ENCODE results near the gene PIGZ. TPM values are rescaled to one million over a fixed set of nuclear protein-coding genes. Genes with fewer than 3 reads are reported as not detected.
A peak's percentile ranks its signal among the peaks of the same experiment; 100 is the strongest.

Gene PIGZ
- total RNA-seq (100 to 1,000 TPM in 1 of 5 donors, 10 to 100 TPM in 1, 1 to 10 TPM in 3; 1.2 to 125 (median 9.2) TPM), polyA plus RNA-seq (1 to 10 TPM; 3.0 to 5.6 (median 4.1) TPM)
- long read RNA-seq, donor 1, result 0 reads
- long read RNA-seq, donor 2, partial matches to known transcripts, result 0 of 2 reads
- long read RNA-seq, donor 2, other reads (novel, unspliced or antisense), result 0 of 2 reads
- long read RNA-seq, donor 3, partial matches to known transcripts, result 0 of 3 reads
- long read RNA-seq, donor 3, other reads (novel, unspliced or antisense), result 0 of 3 reads
- long read RNA-seq, donor 4, result 0 reads
- long read RNA-seq, donor 5, transcript PIGZ-201 (2 exons, 868 nt), result major isoform, 5 of 6 reads
- long read RNA-seq, donor 5, partial matches to known transcripts, result 0 of 6 reads
- long read RNA-seq, donor 5, other reads (novel, unspliced or antisense), result 0 of 6 reads
- long read RNA-seq, donor 6, result 0 reads
- long read RNA-seq, donor 7, partial matches to known transcripts, result 0 of 5 reads
- long read RNA-seq, donor 7, other reads (novel, unspliced or antisense), result 0 of 5 reads
- long read RNA-seq, donor 8, transcript PIGZ-201 (2 exons, 868 nt), result major isoform, 8 of 8 reads
- long read RNA-seq, donor 8, partial matches to known transcripts, result 0 of 8 reads
- long read RNA-seq, donor 8, other reads (novel, unspliced or antisense), result 0 of 8 reads
- long read RNA-seq, donor 9, transcript PIGZ-201 (2 exons, 868 nt), result major isoform, 5 of 7 reads
- long read RNA-seq, donor 9, partial matches to known transcripts, result 0 of 7 reads
- long read RNA-seq, donor 9, other reads (novel, unspliced or antisense), result 0 of 7 reads
- long read RNA-seq, donor 10, partial matches to known transcripts, result 0 of 2 reads
- long read RNA-seq, donor 10, other reads (novel, unspliced or antisense), result 0 of 2 reads

DNA sequence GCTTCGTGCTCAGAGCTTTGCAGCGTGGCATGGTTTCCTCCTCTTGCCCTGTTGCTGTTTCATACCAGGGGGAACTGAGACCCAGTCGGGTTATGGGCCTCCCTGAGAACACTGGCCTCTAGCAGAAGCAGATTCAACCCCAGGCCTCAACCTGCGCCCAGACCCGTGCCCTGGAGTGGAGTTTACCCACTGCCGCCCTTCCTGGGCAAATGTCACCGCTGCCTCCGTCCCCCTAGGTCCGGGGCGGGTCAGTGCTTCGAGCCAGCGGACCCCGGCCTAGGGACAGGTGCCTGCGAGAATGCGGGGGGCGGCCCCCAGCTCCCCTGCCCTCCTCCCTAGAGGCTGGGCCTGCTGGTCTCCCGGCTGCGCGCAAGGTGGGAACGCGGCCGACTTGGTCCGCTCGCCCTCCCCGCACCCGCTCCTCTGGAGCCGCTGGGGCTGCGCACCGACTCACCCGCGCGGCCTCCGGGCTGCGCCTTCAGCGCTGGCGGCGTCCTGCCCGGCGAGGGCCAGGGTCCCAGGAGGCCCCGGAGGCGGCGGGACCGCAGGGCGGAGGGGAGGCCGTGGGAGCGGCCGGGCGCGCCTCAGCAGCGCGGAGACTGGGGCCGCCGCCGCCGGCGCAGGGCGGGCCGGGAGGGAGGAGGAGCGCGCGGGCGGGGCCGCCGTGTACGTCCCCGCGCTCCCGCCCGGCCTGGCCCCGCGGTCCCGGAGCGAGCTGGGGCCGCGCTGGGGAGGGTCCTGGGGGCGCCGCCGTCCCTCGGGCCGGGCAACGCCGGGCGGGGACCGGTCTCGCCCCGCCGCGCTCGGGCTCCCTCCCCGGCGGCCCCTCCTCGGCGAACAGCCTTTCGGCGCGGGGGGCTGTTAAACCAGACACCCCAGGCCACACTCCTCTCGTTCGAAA lies at the start of gene PIGZ:
Gene PIGZ, minus strand, starts transcription at position 601 of the 901 bp plus-strand sequence. CDS start 16,802 bp downstream, outside the sequence.
- Histone ChIP-seq H3K4me3 (peak within 1 kb of the TSS; percentile 78 to 97 (median 86)), H3K27ac (peak within 1 kb of the TSS; percentile 76 to 87 (median 82)), H3K4me1 (peaks cover 7 to 42% (median 25%) of the 10 kb centered on the region in 4 donors), H3K27me3 (no peaks in the 10 kb centered on the region), H3K36me3 (peaks cover 0 to 10% (median 5%) of the 10 kb centered on the region in 4 donors), H3K9me3 (no peaks in the 10 kb centered on the region)
- DNase-seq, result peak; percentile 54 to 82
- intact Hi-C loops (cut with DNase I; ENCODE audit: low total_unique reads), result loop anchor here (10.0 kb wide), 1 partner anchor 134 kb away; no protein-coding TSS in a partner anchor
- WGBS, 5 donors, result 2 to 5% (median 2%) methylated on average over 35 to 95 of the region's 98 CpGs
- no peak for TF ChIP-seq EP300 (IDR thresholded peaks at IDR 0.05)
- TF ChIP-seq POLR2A (IDR thresholded peaks at IDR 0.05), result no peak
- TF ChIP-seq, protein P1, sequence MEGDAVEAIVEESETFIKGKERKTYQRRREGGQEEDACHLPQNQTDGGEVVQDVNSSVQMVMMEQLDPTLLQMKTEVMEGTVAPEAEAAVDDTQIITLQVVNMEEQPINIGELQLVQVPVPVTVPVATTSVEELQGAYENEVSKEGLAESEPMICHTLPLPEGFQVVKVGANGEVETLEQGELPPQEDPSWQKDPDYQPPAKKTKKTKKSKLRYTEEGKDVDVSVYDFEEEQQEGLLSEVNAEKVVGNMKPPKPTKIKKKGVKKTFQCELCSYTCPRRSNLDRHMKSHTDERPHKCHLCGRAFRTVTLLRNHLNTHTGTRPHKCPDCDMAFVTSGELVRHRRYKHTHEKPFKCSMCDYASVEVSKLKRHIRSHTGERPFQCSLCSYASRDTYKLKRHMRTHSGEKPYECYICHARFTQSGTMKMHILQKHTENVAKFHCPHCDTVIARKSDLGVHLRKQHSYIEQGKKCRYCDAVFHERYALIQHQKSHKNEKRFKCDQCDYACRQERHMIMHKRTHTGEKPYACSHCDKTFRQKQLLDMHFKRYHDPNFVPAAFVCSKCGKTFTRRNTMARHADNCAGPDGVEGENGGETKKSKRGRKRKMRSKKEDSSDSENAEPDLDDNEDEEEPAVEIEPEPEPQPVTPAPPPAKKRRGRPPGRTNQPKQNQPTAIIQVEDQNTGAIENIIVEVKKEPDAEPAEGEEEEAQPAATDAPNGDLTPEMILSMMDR (IDR thresholded peaks at IDR 0.05), result no peak
- TF ChIP-seq POLR2AphosphoS5 (IDR thresholded peaks at IDR 0.05), result peak in 1 of 3 donors; percentile 27

DNA sequence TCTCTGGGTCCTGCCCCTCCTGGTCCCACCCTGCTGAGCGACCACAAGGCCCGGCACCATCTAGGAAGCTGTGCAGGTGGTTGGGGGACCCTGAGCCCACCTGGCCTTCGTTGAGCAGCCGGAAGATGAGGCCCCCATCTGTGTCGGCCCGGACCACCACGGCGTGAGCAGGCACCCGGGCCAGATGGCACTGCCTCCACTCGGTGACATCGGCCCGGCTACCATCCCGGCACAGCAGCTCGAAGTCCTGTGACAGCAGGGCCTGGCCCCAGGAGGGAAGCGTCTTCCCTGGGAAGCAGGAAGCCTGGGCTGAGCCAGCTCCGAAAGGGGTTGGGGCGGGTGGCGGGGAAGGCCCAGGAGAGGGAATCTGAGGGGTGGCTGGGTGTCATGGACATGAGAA lies 48.4 kb upstream of the PIGZ start:
- no peak overlapping the region for H3K27ac ChIP-seq
- no peaks in the 10 kb centered on the region for H3K36me3 ChIP-seq
- intact Hi-C loops (cut with DNase I; ENCODE audit: low total_unique reads), result no loop called here
- H3K27me3 ChIP-seq, result peaks cover 0 to 16% (median 0%) of the 10 kb centered on the region in 3 donors
- DNase-seq, result no peak
- no peaks in the 10 kb centered on the region for H3K4me1 ChIP-seq
- H3K9me3 ChIP-seq, result no peaks in the 10 kb centered on the region
- no peak overlapping the region for H3K4me3 ChIP-seq
- no peak for TF ChIP-seq POLR2AphosphoS5 (IDR thresholded peaks at IDR 0.05)
- no peak for TF ChIP-seq POLR2A (IDR thresholded peaks at IDR 0.05)
- TF ChIP-seq, protein P1 (IDR thresholded peaks at IDR 0.05), result no peak
- no peak for TF ChIP-seq EP300 (IDR thresholded peaks at IDR 0.05)
- WGBS, 5 donors, result 93 to 97% (median 95%) methylated on average over 11 to 18 of the region's 18 CpGs

DNA sequence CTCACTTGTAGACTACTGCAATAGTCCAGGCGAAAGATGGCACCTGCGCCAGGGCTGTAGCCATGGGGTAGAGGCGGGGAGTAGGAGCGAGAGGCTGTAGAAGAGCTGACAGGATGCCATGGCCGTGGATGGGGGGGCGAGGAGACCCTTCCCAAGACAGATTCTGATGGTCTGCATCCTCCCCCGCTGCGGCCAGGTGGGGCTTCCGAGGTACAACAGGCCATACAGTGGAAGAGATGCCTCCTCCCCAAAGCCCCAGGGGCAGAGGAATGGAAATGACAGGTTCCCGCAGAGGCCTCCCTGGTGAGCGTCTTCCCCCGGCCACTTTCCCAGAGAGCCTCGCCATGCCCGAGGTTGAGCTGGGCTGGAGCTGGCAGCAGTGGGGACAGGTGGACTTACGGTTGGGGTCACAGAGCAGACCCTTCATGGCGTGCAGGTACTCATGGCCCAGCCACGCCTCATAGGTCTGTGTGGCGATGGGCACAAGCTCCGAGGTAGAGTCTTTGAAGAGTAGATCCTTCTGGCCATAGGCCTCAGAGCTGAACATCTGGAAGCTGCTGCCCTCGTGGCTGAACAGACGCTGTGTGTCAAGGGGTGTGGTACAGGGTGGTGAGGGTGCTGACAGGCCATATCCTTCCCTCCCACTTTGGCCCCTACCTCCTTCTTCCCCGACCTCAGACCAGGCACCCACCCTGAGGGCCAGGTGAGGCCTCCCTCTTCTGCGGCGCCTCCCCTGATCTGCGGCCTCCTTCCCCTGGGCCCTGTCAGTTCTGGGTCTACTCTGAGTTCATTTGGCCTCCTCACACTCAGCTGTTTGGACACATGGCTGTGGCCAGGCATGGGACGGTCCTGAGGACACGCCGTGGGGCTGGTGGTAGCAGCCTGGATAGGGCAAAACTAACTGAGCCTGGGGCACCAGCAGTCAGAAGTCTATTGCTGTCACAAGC lies 47.4 kb upstream of the PIGZ start:
- no peak overlapping the region for H3K4me3 ChIP-seq
- intact Hi-C loops (cut with DNase I; ENCODE audit: low total_unique reads), result no loop called here
- H3K27ac ChIP-seq, result no peak overlapping the region
- peaks cover 0 to 7% (median 0%) of the 10 kb centered on the region in 3 donors for H3K27me3 ChIP-seq
- no peaks in the 10 kb centered on the region for H3K4me1 ChIP-seq
- H3K9me3 ChIP-seq, result no peaks in the 10 kb centered on the region
- no peaks in the 10 kb centered on the region for H3K36me3 ChIP-seq
- TF ChIP-seq EP300 (IDR thresholded peaks at IDR 0.05) (no peak), POLR2AphosphoS5 (IDR thresholded peaks at IDR 0.05) (no peak), POLR2A (IDR thresholded peaks at IDR 0.05) (no peak)
- TF ChIP-seq, protein P1 (IDR thresholded peaks at IDR 0.05), result no peak
- whole genome bisulfite sequencing, 5 donors, result 92 to 96% (median 93%) methylated on average over 22 to 28 of the region's 28 CpGs
- no peak for DNase-seq
